Adrenal gland (tissue), 5 donors: Measurements from ENCODE around the gene SAGE1.

Source experiments
- POLR2A ChIP-seq, 2 donors: fragments of 450-650 bp; IDR thresholded peaks; one replicate each; pipeline ENCODE4 v1.6.1; 2017; ENCODE audit warnings: antibody characterized with exemption in 2 of 2, mild to moderate bottlenecking in 2 of 2, moderate library complexity in 1 of 2
- TF ChIP-seq, protein P1 (sequence below), 6 experiments: fragments of 450-650 bp in 4 of 6; fragments of 200-600 bp in 2 of 6; sonication (generic) in 1 of 6; IDR thresholded peaks; 1 replicate in 5 of 6; 2 replicates in 1 of 6; pipeline versions ENCODE4 v1.5.1 to v1.8.0; 2016 to 2021; ENCODE audit warnings: antibody characterized with exemption in 6 of 6, mild to moderate bottlenecking in 2 of 6, moderate library complexity in 1 of 6
- donor health status: DM: no; HTN: no; CAD: no.

DNA sequence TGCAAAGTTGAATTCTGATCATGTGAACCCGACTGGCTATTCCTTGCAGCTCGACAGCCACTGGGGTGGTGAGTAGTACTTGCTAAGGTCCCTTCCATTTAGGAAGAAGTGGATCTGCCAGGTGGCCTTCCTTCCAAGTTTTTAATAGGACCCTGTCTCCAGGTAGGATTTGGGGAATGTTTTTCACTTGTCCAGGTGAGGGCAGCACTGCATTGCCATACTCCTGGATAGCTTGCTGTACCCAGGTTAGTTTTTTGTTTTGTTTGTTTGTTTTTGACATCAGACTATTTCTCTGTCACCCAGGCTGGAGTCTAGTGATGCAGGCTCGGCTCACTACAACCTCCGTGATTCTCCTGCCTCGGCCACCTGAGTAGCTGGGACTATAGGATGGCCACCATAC is 29.8 kb downstream of the SAGE1 start:
- no peak for TF ChIP-seq POLR2A (IDR thresholded peaks at IDR 0.05)
- TF ChIP-seq, protein P1, sequence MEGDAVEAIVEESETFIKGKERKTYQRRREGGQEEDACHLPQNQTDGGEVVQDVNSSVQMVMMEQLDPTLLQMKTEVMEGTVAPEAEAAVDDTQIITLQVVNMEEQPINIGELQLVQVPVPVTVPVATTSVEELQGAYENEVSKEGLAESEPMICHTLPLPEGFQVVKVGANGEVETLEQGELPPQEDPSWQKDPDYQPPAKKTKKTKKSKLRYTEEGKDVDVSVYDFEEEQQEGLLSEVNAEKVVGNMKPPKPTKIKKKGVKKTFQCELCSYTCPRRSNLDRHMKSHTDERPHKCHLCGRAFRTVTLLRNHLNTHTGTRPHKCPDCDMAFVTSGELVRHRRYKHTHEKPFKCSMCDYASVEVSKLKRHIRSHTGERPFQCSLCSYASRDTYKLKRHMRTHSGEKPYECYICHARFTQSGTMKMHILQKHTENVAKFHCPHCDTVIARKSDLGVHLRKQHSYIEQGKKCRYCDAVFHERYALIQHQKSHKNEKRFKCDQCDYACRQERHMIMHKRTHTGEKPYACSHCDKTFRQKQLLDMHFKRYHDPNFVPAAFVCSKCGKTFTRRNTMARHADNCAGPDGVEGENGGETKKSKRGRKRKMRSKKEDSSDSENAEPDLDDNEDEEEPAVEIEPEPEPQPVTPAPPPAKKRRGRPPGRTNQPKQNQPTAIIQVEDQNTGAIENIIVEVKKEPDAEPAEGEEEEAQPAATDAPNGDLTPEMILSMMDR (IDR thresholded peaks at IDR 0.05), result no peak
